ENCODE measurements around the gene ARAP2. TPM values are rescaled to one million over a fixed set of nuclear protein-coding genes. Genes with fewer than 3 reads are reported as not detected.

ARAP2 gene
- polyA plus RNA-seq (ENCODE audit: insufficient read length in 4 of 4): 1 to 10 TPM; 5.2 to 7.7 (median 7.6) TPM

GRCh38 chr4:36244257-36245082 lies at the start of gene ARAP2:
Gene ARAP2, minus strand, starts transcription at chr4:36244514. Its CDS starts 15,028 bp downstream, at chr4:36229486.
- DNase-seq (ENCODE audit: low read depth in 4 of 4, low spot score in 2 of 4): peak in 2 of 4 donors; percentile 24 to 31

GRCh38 chr4:36292556-36293188 lies 48.4 kb upstream of the ARAP2 start:
- no peak for DNase-seq (ENCODE audit: low read depth in 4 of 4, low spot score in 2 of 4)

- DNase-seq (ENCODE audit: low read depth in 4 of 4, low spot score in 2 of 4): no peak
Observed at GRCh38 chr4:36290641-36291040, 46.3 kb upstream of the ARAP2 start.

- DNase-seq (ENCODE audit: low read depth in 4 of 4, low spot score in 2 of 4): no peak
Observed at GRCh38 chr4:36288731-36289426, 44.6 kb upstream of the ARAP2 start.

- no peak for DNase-seq (ENCODE audit: low read depth in 4 of 4, low spot score in 2 of 4)
Observed at GRCh38 chr4:36286481-36286871, 42.2 kb upstream of the ARAP2 start.

- no peak for DNase-seq (ENCODE audit: low read depth in 4 of 4, low spot score in 2 of 4)
Observed at GRCh38 chr4:36285784-36286480, 41.6 kb upstream of the ARAP2 start.

GRCh38 chr4:36283912-36284465 lies 39.7 kb upstream of the ARAP2 start:
- no peak for DNase-seq (ENCODE audit: low read depth in 4 of 4, low spot score in 2 of 4)

- DNase-seq (ENCODE audit: low read depth in 4 of 4, low spot score in 2 of 4): no peak
Observed at GRCh38 chr4:36282503-36283030, 38.3 kb upstream of the ARAP2 start.

- no peak for DNase-seq (ENCODE audit: low read depth in 4 of 4, low spot score in 2 of 4)
Observed at GRCh38 chr4:36281384-36282106, 37.2 kb upstream of the ARAP2 start, which contains the start of gene DTHD1. Gene DTHD1, plus strand, starts transcription at chr4:36281616. Its CDS starts 143 bp downstream, at chr4:36281759.

GRCh38 chr4:36280555-36280954 lies 36.2 kb upstream of the ARAP2 start:
- peak in 1 of 4 donors; percentile 7 for DNase-seq (ENCODE audit: low read depth in 4 of 4, low spot score in 2 of 4)

GRCh38 chr4:36278789-36279188 lies 34.5 kb upstream of the ARAP2 start:
- no peak for DNase-seq (ENCODE audit: low read depth in 4 of 4, low spot score in 2 of 4)

GRCh38 chr4:36277533-36277932 lies 33.2 kb upstream of the ARAP2 start:
- DNase-seq (ENCODE audit: low read depth in 4 of 4, low spot score in 2 of 4): no peak

- DNase-seq (ENCODE audit: low read depth in 4 of 4, low spot score in 2 of 4): no peak
Observed at GRCh38 chr4:36274158-36274557, 29.8 kb upstream of the ARAP2 start.

- no peak for DNase-seq (ENCODE audit: low read depth in 4 of 4, low spot score in 2 of 4)
Observed at GRCh38 chr4:36273276-36273675, 29.0 kb upstream of the ARAP2 start.

GRCh38 chr4:36269533-36270173 lies 25.3 kb upstream of the ARAP2 start:
- DNase-seq (ENCODE audit: low read depth in 4 of 4, low spot score in 2 of 4): no peak

- no peak for DNase-seq (ENCODE audit: low read depth in 4 of 4, low spot score in 2 of 4)
Observed at GRCh38 chr4:36269101-36269500, 24.8 kb upstream of the ARAP2 start.

- DNase-seq (ENCODE audit: low read depth in 4 of 4, low spot score in 2 of 4): no peak
Observed at GRCh38 chr4:36267486-36268268, 23.4 kb upstream of the ARAP2 start.

GRCh38 chr4:36264207-36264826 lies 20.0 kb upstream of the ARAP2 start:
- DNase-seq (ENCODE audit: low read depth in 4 of 4, low spot score in 2 of 4): no peak

Measured in left renal cortex interstitium (tissue), 4 donors.